Mammary epithelial cell (primary cell): ENCODE data around the gene TBC1D8.

Source experiments
- CTCF ChIP-seq, 2 donors: IDR thresholded peaks in 1 of 2; conservative IDR thresholded peaks in 1 of 2; 2 replicates each; pipeline ENCODE4 v1.5.1; 2011 to 2012; ENCODE audit warnings: inconsistent platforms in 2 of 2, low read length in 2 of 2, mild to moderate bottlenecking in 2 of 2, control low read depth in 1 of 2, low read depth in 1 of 2; ENCODE audit not compliant: insufficient read depth in 1 of 2; ENCODE audit errors: extremely low read depth in 1 of 2
- EZH2 ChIP-seq: IDR thresholded peaks from 2 replicates; pipeline ENCODE4 v1.6.1; 2012; ENCODE audit warnings: low read length, inconsistent platforms, borderline replicate concordance

GRCh38 chr2:101047075-101047766, 104.0 kb downstream of the TBC1D8 start:
- TF ChIP-seq CTCF (conservative IDR thresholded peaks at IDR 0.05 in 1 of 2, IDR thresholded peaks at IDR 0.05 in 1 of 2; ENCODE audit: extremely low read depth in 1 of 2, insufficient read depth in 1 of 2, low read depth in 1 of 2, low read length in 2 of 2) (no peak), EZH2 (no peak)
